Gastrocnemius medialis (tissue), 4 donors: ENCODE measurements around the gene DRP2.

ENCODE experiments used
- CTCF ChIP-seq, 5 experiments: fragments of 450-650 bp in 3 of 5; fragments of 200-600 bp in 2 of 5; sonication (generic) in 2 of 5; IDR thresholded peaks in 4 of 5; conservative IDR thresholded peaks in 1 of 5; 1 replicate in 4 of 5; 2 replicates in 1 of 5; pipeline ENCODE4 v1.5.1; 2016 to 2019; ENCODE audit warnings: antibody characterized with exemption in 5 of 5, mild to moderate bottlenecking in 3 of 5, moderate library complexity in 3 of 5
- POLR2A ChIP-seq, 2 donors: fragments of 450-650 bp; IDR thresholded peaks; one replicate each; pipeline ENCODE4 v1.6.1; 2017; ENCODE audit warnings: antibody characterized with exemption in 2 of 2, mild to moderate bottlenecking in 2 of 2, moderate library complexity in 2 of 2

GRCh38 chrX:101274198-101274597 lies 54.6 kb downstream of the DRP2 start:
- TF ChIP-seq CTCF (IDR thresholded peaks at IDR 0.05 in 4 of 5, conservative IDR thresholded peaks at IDR 0.05 in 1 of 5) = no peak
- TF ChIP-seq POLR2A (IDR thresholded peaks at IDR 0.05) = no peak
